HepG2 (cell line): ENCODE results near the gene TECTB. TPM values are rescaled to one million over a fixed set of nuclear protein-coding genes. Genes with fewer than 3 reads are reported as not detected.
A peak's percentile ranks its signal among the peaks of the same experiment; 100 is the strongest.

Experiments
- ARID2 ChIP-seq: sonication (generic); formaldehyde crosslinking; IDR thresholded peaks from 2 replicates; pipeline ENCODE4 v1.8.1; 2022; ENCODE audit warnings: mild to moderate bottlenecking, missing genetic modification reagents, borderline replicate concordance
- GABPA ChIP-seq, 2 experiments: IDR thresholded peaks; 2 replicates each; pipeline ENCODE4 v1.6.1; 2011 to 2016; ENCODE audit warnings: low read depth in 2 of 2, low read length in 1 of 2, missing biosample characterization in 1 of 2, missing genetic modification characterization in 1 of 2
- PITX1 ChIP-seq: sonication (generic); formaldehyde crosslinking; IDR thresholded peaks from 2 replicates; pipeline ENCODE4 v1.5.1; 2020; ENCODE audit warnings: mild to moderate bottlenecking, missing genetic modification reagents
- TEAD3 ChIP-seq: optimal IDR thresholded peaks from 2 replicates; pipeline ENCODE3; 2016; ENCODE audit warnings: borderline replicate concordance
- ZIK1 ChIP-seq: sonication (generic); formaldehyde crosslinking; IDR thresholded peaks from 2 replicates; pipeline ENCODE4 v1.5.0; 2020; ENCODE audit warnings: mild to moderate bottlenecking, low read depth, missing genetic modification reagents, borderline replicate concordance
- ZNF317 ChIP-seq: sonication (generic); formaldehyde crosslinking; IDR thresholded peaks from 2 replicates; pipeline ENCODE4 v1.5.0; 2020; ENCODE audit warnings: mild to moderate bottlenecking, missing genetic modification reagents
- ZNF567 ChIP-seq: sonication (generic); formaldehyde crosslinking; IDR thresholded peaks from 2 replicates; pipeline ENCODE4 v1.8.1; 2023; ENCODE audit warnings: mild to moderate bottlenecking, missing genetic modification reagents, borderline replicate concordance
- ZNF569 ChIP-seq: sonication (generic); formaldehyde crosslinking; IDR thresholded peaks from 2 replicates; pipeline ENCODE4 v1.5.0; 2020; ENCODE audit warnings: mild to moderate bottlenecking, missing genetic modification reagents, moderate library complexity, borderline replicate concordance
- ZNF607 ChIP-seq: sonication (generic); formaldehyde crosslinking; IDR thresholded peaks from 2 replicates; pipeline ENCODE4 v1.5.1; 2020; ENCODE audit warnings: missing genetic modification reagents, mild to moderate bottlenecking, borderline replicate concordance
- ZSCAN31 ChIP-seq: sonication (generic); formaldehyde crosslinking; IDR thresholded peaks from 2 replicates; pipeline ENCODE4 v1.5.0; 2020; ENCODE audit warnings: low read depth, mild to moderate bottlenecking, missing genetic modification reagents
- polyA plus RNA-seq, 8 experiments: library from polyadenylated mRNA; depleted of rRNA in 3 of 8; stranded (reverse) in 7 of 8; unstranded in 1 of 8; fragments of >200 nt; fragmentation: Illumina TruSeq in 4 of 8; extraction: Trizol in 4 of 8; gene quantifications; 2 replicates each; pipeline versions ENCODE4 v1.2.1 to v1.2.3, GENCODE V29; 2011 to 2016; ENCODE audit warnings: low read depth in 4 of 8, missing spikeins in 1 of 8, mixed read lengths in 1 of 8; ENCODE audit not compliant: insufficient read depth in 1 of 8
- total RNA-seq, 5 experiments: library from RNA; depleted of rRNA; stranded (reverse); fragments of >200 nt; fragmentation: Illumina TruSeq; extraction: Trizol; gene quantifications; 2 replicates each; pipeline ENCODE4 v1.2.3, GENCODE V29; 2016; ENCODE audit warnings: low read depth in 1 of 5
- TF ChIP-seq, protein P1 (sequence below): sonication (generic); formaldehyde crosslinking; IDR thresholded peaks from 2 replicates; pipeline ENCODE4 v1.8.0; 2022; ENCODE audit warnings: missing genetic modification reagents, mild to moderate bottlenecking, moderate library complexity, borderline replicate concordance
- TF ChIP-seq, protein P2 (sequence below): sonication (generic); formaldehyde crosslinking; IDR thresholded peaks from 2 replicates; pipeline ENCODE4 v1.8.1; 2022; ENCODE audit warnings: mild to moderate bottlenecking, missing genetic modification reagents
- TF ChIP-seq, protein P3 (sequence below): IDR thresholded peaks from 2 replicates; pipeline ENCODE4 v1.6.1; 2016; ENCODE audit warnings: missing genetic modification reagents, missing compliant biosample characterization
- TF ChIP-seq, protein P4 (sequence below): sonication (generic); formaldehyde crosslinking; IDR thresholded peaks from 2 replicates; pipeline ENCODE4 v1.5.0; 2020; ENCODE audit warnings: missing genetic modification reagents
- TF ChIP-seq, protein P5 (sequence below): sonication (generic); formaldehyde crosslinking; IDR thresholded peaks from 2 replicates; pipeline ENCODE4 v1.5.0; 2020; ENCODE audit warnings: mild to moderate bottlenecking, missing genetic modification reagents
- TF ChIP-seq, protein P6 (sequence below): sonication (generic); formaldehyde crosslinking; IDR thresholded peaks from 2 replicates; pipeline ENCODE4 v1.8.1; 2023; ENCODE audit warnings: mild to moderate bottlenecking, missing genetic modification reagents, borderline replicate concordance
- TF ChIP-seq, protein P7 (sequence below): sonication (generic); formaldehyde crosslinking; conservative IDR thresholded peaks from 2 replicates; pipeline ENCODE4 v1.5.0; 2020; ENCODE audit warnings: missing genetic modification reagents
- TF ChIP-seq, protein P8 (sequence below): sonication (generic); formaldehyde crosslinking; IDR thresholded peaks from 2 replicates; pipeline ENCODE4 v1.4.0; 2020; ENCODE audit warnings: low read depth, mild to moderate bottlenecking, missing genetic modification reagents

Gene TECTB
- total and polyA plus RNA-seq, 2 of the 13 experiments (the other 11 are each of a cell fraction or from before 2014, with no cell fraction given): 0.78 to 1.8 TPM

DNA sequence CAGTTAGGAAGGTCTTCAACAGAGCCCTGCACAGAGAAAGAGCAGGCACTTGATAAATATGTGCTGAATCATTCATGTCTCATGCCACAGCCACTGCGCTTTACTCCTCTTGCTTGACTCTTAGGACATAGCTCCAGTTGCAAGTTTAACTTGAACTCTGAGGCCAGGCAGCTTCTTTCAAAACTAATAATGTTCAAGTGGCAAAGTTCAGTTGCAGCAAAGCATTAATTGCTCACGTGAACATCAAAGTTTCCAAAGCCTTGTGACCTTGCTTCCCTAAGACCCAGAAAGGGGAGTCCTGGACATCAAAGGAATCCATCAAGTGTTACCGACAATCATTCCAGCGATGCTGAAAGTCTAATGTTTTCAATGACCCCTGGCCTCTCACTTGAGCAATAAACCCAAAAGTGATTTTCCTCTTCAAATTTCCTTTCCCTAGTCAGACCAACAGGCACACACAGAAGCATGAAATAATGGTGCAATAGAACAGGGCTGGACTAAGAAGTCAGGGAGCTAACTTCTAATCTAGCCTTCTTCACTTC, 21.8 kb upstream of the TECTB start (continued):
- peak; percentile 97 for TF ChIP-seq TEAD3 (CRISPR knock-in tag)
- no peak for TF ChIP-seq GABPA (IDR thresholded peaks at IDR 0.05; ENCODE audit: low read depth, low read length)
- peak; percentile 45 for TF ChIP-seq GABPA (CRISPR knock-in tag; IDR thresholded peaks at IDR 0.05; ENCODE audit: low read depth)
- peak; percentile 70; the same call in 1 of the 2 replicates for TF ChIP-seq ZNF317 (CRISPR knock-in tag)
- TF ChIP-seq, protein P1, sequence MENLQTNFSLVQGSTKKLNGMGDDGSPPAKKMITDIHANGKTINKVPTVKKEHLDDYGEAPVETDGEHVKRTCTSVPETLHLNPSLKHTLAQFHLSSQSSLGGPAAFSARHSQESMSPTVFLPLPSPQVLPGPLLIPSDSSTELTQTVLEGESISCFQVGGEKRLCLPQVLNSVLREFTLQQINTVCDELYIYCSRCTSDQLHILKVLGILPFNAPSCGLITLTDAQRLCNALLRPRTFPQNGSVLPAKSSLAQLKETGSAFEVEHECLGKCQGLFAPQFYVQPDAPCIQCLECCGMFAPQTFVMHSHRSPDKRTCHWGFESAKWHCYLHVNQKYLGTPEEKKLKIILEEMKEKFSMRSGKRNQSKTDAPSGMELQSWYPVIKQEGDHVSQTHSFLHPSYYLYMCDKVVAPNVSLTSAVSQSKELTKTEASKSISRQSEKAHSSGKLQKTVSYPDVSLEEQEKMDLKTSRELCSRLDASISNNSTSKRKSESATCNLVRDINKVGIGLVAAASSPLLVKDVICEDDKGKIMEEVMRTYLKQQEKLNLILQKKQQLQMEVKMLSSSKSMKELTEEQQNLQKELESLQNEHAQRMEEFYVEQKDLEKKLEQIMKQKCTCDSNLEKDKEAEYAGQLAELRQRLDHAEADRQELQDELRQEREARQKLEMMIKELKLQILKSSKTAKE: peak; percentile 91
- no peak for TF ChIP-seq ZIK1
- TF ChIP-seq, protein P2, sequence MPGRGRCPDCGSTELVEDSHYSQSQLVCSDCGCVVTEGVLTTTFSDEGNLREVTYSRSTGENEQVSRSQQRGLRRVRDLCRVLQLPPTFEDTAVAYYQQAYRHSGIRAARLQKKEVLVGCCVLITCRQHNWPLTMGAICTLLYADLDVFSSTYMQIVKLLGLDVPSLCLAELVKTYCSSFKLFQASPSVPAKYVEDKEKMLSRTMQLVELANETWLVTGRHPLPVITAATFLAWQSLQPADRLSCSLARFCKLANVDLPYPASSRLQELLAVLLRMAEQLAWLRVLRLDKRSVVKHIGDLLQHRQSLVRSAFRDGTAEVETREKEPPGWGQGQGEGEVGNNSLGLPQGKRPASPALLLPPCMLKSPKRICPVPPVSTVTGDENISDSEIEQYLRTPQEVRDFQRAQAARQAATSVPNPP (CRISPR knock-in tag): peak; percentile 94
- TF ChIP-seq, protein P3, sequence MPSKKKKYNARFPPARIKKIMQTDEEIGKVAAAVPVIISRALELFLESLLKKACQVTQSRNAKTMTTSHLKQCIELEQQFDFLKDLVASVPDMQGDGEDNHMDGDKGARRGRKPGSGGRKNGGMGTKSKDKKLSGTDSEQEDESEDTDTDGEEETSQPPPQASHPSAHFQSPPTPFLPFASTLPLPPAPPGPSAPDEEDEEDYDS (CRISPR knock-in tag): peak; percentile 60; the same call in 1 of the 2 replicates
- TF ChIP-seq, protein P4, sequence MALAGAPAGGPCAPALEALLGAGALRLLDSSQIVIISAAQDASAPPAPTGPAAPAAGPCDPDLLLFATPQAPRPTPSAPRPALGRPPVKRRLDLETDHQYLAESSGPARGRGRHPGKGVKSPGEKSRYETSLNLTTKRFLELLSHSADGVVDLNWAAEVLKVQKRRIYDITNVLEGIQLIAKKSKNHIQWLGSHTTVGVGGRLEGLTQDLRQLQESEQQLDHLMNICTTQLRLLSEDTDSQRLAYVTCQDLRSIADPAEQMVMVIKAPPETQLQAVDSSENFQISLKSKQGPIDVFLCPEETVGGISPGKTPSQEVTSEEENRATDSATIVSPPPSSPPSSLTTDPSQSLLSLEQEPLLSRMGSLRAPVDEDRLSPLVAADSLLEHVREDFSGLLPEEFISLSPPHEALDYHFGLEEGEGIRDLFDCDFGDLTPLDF (CRISPR knock-in tag): 0 out of 2 replicates have a peak, but pooled peaks have one; percentile 54
- no peak; the same call in 1 of the 2 replicates for TF ChIP-seq ZNF607
- TF ChIP-seq ZNF567 (CRISPR knock-in tag): 0 out of 2 replicates have a peak, but pooled peaks have one; percentile 51
- TF ChIP-seq, protein P5, sequence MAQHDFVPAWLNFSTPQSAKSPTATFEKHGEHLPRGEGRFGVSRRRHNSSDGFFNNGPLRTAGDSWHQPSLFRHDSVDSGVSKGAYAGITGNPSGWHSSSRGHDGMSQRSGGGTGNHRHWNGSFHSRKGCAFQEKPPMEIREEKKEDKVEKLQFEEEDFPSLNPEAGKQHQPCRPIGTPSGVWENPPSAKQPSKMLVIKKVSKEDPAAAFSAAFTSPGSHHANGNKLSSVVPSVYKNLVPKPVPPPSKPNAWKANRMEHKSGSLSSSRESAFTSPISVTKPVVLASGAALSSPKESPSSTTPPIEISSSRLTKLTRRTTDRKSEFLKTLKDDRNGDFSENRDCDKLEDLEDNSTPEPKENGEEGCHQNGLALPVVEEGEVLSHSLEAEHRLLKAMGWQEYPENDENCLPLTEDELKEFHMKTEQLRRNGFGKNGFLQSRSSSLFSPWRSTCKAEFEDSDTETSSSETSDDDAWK (CRISPR knock-in tag): no peak
- TF ChIP-seq ZSCAN31 (CRISPR knock-in tag): peak; percentile 65
- TF ChIP-seq, protein P6, sequence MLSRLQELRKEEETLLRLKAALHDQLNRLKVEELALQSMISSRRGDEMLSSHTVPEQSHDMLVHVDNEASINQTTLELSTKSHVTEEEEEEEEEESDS (CRISPR knock-in tag): no peak
- TF ChIP-seq, protein P7, sequence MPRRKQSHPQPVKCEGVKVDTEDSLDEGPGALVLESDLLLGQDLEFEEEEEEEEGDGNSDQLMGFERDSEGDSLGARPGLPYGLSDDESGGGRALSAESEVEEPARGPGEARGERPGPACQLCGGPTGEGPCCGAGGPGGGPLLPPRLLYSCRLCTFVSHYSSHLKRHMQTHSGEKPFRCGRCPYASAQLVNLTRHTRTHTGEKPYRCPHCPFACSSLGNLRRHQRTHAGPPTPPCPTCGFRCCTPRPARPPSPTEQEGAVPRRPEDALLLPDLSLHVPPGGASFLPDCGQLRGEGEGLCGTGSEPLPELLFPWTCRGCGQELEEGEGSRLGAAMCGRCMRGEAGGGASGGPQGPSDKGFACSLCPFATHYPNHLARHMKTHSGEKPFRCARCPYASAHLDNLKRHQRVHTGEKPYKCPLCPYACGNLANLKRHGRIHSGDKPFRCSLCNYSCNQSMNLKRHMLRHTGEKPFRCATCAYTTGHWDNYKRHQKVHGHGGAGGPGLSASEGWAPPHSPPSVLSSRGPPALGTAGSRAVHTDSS (CRISPR knock-in tag): no peak
- peak; percentile 100 for TF ChIP-seq PITX1 (CRISPR knock-in tag)
- TF ChIP-seq, protein P8, sequence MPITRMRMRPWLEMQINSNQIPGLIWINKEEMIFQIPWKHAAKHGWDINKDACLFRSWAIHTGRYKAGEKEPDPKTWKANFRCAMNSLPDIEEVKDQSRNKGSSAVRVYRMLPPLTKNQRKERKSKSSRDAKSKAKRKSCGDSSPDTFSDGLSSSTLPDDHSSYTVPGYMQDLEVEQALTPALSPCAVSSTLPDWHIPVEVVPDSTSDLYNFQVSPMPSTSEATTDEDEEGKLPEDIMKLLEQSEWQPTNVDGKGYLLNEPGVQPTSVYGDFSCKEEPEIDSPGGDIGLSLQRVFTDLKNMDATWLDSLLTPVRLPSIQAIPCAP (CRISPR knock-in tag): no peak
- no peak for TF ChIP-seq ZNF569 (CRISPR knock-in tag)
- TF ChIP-seq ARID2: no peak
